PC-9 (cell line): Measurements from ENCODE around the gene ASZ1. TPM values are rescaled to one million over a fixed set of nuclear protein-coding genes. Genes with fewer than 3 reads are reported as not detected.

Experiments
- BruUV-seq: library from RNA; stranded (reverse); fragments of 400-500 nt; replicated peaks from 2 replicates; lab custom pipeline; 2021; lab: Mats Ljungman, UMichigan
- CTCF ChIA-PET: fragments of 300-600 bp; sonication (Branson Sonifier 250); formaldehyde crosslinking; loops from one replicate; lab custom pipeline; 2022; ENCODE audit warnings: antibody characterized with exemption; lab: Charles Lee
- POLR2A ChIA-PET: fragments of 300-600 bp; sonication (Branson Sonifier 250); formaldehyde crosslinking; loops from one replicate; lab custom pipeline; 2022; ENCODE audit warnings: antibody characterized with exemption; ENCODE audit not compliant: unreplicated experiment; lab: Charles Lee
- DNase-seq, 2 experiments: peaks; one replicate each; pipeline versions ENCODE4 v3.0.0 to v3.0.0-alpha.2; 2015 to 2022; ENCODE audit warnings: mixed read lengths in 1 of 2
- H2AFZ ChIP-seq: fragments of 200-600 bp; sonication (generic); 2 replicates; pipeline ENCODE4 v1.8.1; 2017; ENCODE audit warnings: antibody characterized with exemption
- H3F3A ChIP-seq: fragments of 200-600 bp; sonication (generic); 2 replicates; pipeline ENCODE4 v1.8.1; 2017; ENCODE audit warnings: antibody characterized with exemption, mild to moderate bottlenecking, low read depth; ENCODE audit not compliant: insufficient read depth
- H3K27ac ChIP-seq: fragments of 200-600 bp; sonication (generic); 2 replicates; pipeline ENCODE4 v1.6.1; 2016; ENCODE audit warnings: mixed run types
- H3K27me3 ChIP-seq: fragments of 200-600 bp; sonication (generic); 2 replicates; pipeline ENCODE4 v1.6.1; 2016; ENCODE audit warnings: low read depth, mixed run types; ENCODE audit not compliant: insufficient read depth
- H3K36me3 ChIP-seq: fragments of 200-600 bp; sonication (generic); 2 replicates; pipeline ENCODE4 v1.6.1; 2016; ENCODE audit warnings: low read depth, mixed run types
- H3K4me1 ChIP-seq: fragments of 200-600 bp; sonication (generic); replicated peaks from 2 replicates; pipeline ENCODE4 v1.6.1; 2016; ENCODE audit warnings: mixed run types; ENCODE audit not compliant: insufficient read depth
- H3K4me2 ChIP-seq: fragments of 200-600 bp; sonication (generic); 2 replicates; pipeline ENCODE4 v1.6.1; 2017; ENCODE audit warnings: mixed run types
- H3K4me3 ChIP-seq: fragments of 200-600 bp; sonication (generic); 2 replicates; pipeline ENCODE4 v1.6.1; 2016; ENCODE audit warnings: mixed run types
- H3K79me2 ChIP-seq: fragments of 200-600 bp; sonication (generic); 2 replicates; pipeline ENCODE4 v1.6.1; 2017; ENCODE audit warnings: low read depth, mixed run types
- H3K9me2 ChIP-seq: fragments of 200-600 bp; sonication (generic); 2 replicates; pipeline ENCODE4 v1.8.1; 2017; ENCODE audit warnings: mild to moderate bottlenecking; ENCODE audit not compliant: insufficient read depth
- H3K9me3 ChIP-seq: fragments of 200-600 bp; sonication (generic); 2 replicates; pipeline ENCODE4 v1.8.1; 2016; ENCODE audit warnings: low read depth; ENCODE audit not compliant: insufficient read depth
- H4K20me1 ChIP-seq: fragments of 200-600 bp; sonication (generic); 2 replicates; pipeline ENCODE4 v1.8.1; 2017; ENCODE audit not compliant: insufficient read depth
- EZH2 ChIP-seq: fragments of 200-600 bp; sonication (generic); IDR thresholded peaks from 2 replicates; pipeline ENCODE4 v1.8.0; 2017; ENCODE audit warnings: antibody characterized with exemption, low read depth
- intact Hi-C: fragments of 100-400 bp; cut with micrococcal nuclease; formaldehyde crosslinking; loops from one replicate; pipeline ENCODE4 v1.10.0; 2022; ENCODE audit not compliant: unreplicated experiment
- total RNA-seq: library from RNA; stranded (reverse); gene quantifications from 2 replicates; pipeline ENCODE4 v1.2.3, GENCODE V29; 2021
- TF ChIP-seq, protein P1 (sequence below): fragments of 200-600 bp; sonication (generic); conservative IDR thresholded peaks from 2 replicates; pipeline ENCODE4 v1.6.1; 2017; ENCODE audit warnings: mixed run types, antibody characterized with exemption, mild to moderate bottlenecking, moderate library complexity

The ASZ1 gene
- total RNA-seq, 1 experiment from 2014 or later: not detected

DNA sequence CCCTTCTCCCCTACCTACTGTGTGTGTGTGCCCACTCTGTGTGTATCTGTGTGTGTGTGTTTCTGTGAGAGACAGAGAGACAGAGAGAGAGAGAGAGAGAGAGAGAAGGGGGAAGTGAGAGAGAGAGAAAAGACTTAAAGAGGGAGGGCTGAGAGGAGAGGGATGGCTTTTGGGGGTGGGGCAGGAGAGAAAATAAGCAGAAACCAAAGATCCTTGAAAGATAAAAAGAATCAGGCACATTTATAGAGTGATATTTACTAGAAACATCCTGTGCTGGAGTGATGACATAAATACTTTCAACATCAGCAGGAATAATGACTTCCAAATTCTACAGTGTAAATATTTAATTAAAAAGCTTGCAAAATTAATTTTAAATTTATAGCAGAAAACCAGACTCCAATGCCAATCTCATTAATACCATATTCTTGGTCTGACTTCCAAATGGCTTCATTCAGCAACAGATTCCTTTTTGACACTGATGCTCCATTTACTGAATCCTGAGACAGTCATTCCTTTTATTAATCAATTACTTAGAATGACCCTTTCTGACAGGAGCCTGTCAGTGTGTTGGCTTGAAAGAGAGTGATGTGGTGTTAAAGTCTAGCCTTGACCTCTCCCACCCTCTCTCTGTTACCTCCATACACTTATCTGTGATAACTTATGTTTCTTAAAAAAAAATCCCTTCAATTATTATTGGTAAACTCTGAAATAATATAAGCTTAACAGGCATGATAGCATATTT is 62.8 kb downstream of the ASZ1 start:
- CTCF ChIA-PET: interaction anchor here (0.8 kb wide), 1 partner anchor 23 kb away, joined by 4 read pairs; no protein-coding TSS in a partner anchor
- intact Hi-C loops: no loop called here
- Histone ChIP-seq H3K27ac (no peak overlapping the region), H2AFZ (peak overlapping the region; percentile 60), H3K4me1 (no peaks in the 10 kb centered on the region), H3K4me2 (no peak overlapping the region), H3K4me3 (no peak overlapping the region), H3F3A (no peaks in the 10 kb centered on the region), H4K20me1 (no peaks in the 10 kb centered on the region), H3K27me3 (no peaks in the 10 kb centered on the region), H3K9me2 (no peaks in the 10 kb centered on the region; the same call in 1 of the 2 replicates), H3K9me3 (no peaks in the 10 kb centered on the region), H3K79me2 (no peaks in the 10 kb centered on the region), H3K36me3 (no peaks in the 10 kb centered on the region)
- DNase-seq: no peak
- TF ChIP-seq, protein P1, sequence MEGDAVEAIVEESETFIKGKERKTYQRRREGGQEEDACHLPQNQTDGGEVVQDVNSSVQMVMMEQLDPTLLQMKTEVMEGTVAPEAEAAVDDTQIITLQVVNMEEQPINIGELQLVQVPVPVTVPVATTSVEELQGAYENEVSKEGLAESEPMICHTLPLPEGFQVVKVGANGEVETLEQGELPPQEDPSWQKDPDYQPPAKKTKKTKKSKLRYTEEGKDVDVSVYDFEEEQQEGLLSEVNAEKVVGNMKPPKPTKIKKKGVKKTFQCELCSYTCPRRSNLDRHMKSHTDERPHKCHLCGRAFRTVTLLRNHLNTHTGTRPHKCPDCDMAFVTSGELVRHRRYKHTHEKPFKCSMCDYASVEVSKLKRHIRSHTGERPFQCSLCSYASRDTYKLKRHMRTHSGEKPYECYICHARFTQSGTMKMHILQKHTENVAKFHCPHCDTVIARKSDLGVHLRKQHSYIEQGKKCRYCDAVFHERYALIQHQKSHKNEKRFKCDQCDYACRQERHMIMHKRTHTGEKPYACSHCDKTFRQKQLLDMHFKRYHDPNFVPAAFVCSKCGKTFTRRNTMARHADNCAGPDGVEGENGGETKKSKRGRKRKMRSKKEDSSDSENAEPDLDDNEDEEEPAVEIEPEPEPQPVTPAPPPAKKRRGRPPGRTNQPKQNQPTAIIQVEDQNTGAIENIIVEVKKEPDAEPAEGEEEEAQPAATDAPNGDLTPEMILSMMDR: no peak
- TF ChIP-seq EZH2: no peak
- no TSS peak for BruUV-seq
- POLR2A ChIA-PET: no interaction called here

DNA sequence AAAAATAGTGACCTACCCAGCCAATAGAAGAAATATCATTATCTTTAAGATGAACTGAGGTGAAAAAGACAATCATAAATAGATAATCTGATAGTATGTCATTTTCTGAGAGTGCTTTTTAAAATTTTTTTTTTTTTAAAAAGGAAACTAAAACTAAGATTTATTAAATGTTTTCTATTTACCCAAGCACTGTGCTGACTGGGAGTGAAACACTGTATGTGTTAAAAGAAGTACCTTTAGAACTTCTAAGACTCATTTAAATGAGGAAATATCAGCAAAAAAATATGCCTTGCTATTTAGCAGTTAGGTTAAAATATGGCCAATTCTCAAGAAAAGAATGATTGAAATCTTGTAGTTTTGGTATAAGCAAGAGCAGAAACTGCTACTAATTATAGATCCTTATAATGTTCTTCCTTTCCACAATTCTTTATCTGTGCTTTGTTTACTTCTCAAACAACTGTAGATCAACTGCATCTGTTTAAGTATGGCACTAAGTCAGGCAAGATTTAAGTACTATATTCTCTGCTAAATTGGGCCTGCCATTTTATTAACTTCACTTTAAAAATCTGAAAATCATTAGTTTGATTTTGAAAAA is 64.9 kb downstream of the ASZ1 start:
- CTCF ChIA-PET: no interaction called here
- Histone ChIP-seq H3K9me3 (no peaks in the 10 kb centered on the region), H3K79me2 (no peaks in the 10 kb centered on the region), H3F3A (no peaks in the 10 kb centered on the region), H3K27ac (no peak overlapping the region), H3K27me3 (no peaks in the 10 kb centered on the region), H3K4me2 (no peak overlapping the region), H4K20me1 (no peaks in the 10 kb centered on the region), H3K9me2 (no peaks in the 10 kb centered on the region; the same call in 1 of the 2 replicates), H3K36me3 (no peaks in the 10 kb centered on the region), H2AFZ (no peak overlapping the region), H3K4me3 (no peak overlapping the region), H3K4me1 (no peaks in the 10 kb centered on the region)
- no TSS peak for BruUV-seq
- POLR2A ChIA-PET: no interaction called here
- no peak for DNase-seq
- intact Hi-C loops: no loop called here
- TF ChIP-seq EZH2: no peak

DNA sequence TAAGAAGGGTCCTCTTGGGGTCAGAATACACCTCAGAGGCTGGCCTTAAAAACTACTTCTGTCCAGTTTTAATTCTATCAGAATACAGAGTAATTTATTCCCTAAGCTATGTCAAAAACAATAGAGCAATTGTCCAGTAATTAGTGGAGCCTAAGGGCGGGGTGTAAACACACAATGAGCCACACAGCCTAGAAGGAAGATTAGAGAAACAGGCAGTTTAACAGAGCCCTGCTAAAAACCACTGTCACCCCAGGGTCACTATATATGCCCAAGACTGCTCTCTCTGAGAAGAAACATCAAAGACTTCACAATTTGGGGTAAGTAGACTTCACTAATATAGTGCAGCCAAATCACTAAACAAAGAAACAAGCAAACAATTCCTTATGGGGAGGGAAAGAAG is 77.3 kb downstream of the ASZ1 start:
- no peaks in the 10 kb centered on the region for H3K9me3 ChIP-seq
- no peak overlapping the region for H3K4me3 ChIP-seq
- no peak overlapping the region for H3K27ac ChIP-seq
- H3K27me3 ChIP-seq: no peaks in the 10 kb centered on the region
- no peaks in the 10 kb centered on the region for H3K36me3 ChIP-seq
- DNase-seq: no peak
- TF ChIP-seq, protein P1: no peak
- no peak for TF ChIP-seq EZH2
- ChIA-PET POLR2A (no interaction called here), CTCF (no interaction called here)
- H3K79me2 ChIP-seq: no peaks in the 10 kb centered on the region
- H3K4me2 ChIP-seq: no peak overlapping the region
- H4K20me1 ChIP-seq: no peaks in the 10 kb centered on the region
- no TSS peak for BruUV-seq
- H3K9me2 ChIP-seq: no peaks in the 10 kb centered on the region; the same call in 1 of the 2 replicates
- H3K4me1 ChIP-seq: no peaks in the 10 kb centered on the region
- no peak overlapping the region for H2AFZ ChIP-seq
- H3F3A ChIP-seq: no peaks in the 10 kb centered on the region
- intact Hi-C loops: no loop called here
